Nephron progenitor cell (in vitro differentiated cells): ENCODE measurements around the gene NXPE3.

Source experiments
- DNase-seq: peaks from one replicate; pipeline ENCODE4 v3.0.0; 2021
- H3K27ac Mint-ChIP-seq: 2 replicates; pipeline ENCODE4 v1.8.0; 2021; ENCODE audit warnings: mild to moderate bottlenecking, moderate library complexity, mixed read lengths
- H3K27me3 Mint-ChIP-seq: 2 replicates; pipeline ENCODE4 v1.8.0; 2021; ENCODE audit warnings: mild to moderate bottlenecking, low read depth, mixed read lengths; ENCODE audit not compliant: poor library complexity
- H3K36me3 Mint-ChIP-seq: 2 replicates; pipeline ENCODE4 v1.8.0; 2021; ENCODE audit warnings: low read depth, mixed read lengths
- H3K4me1 Mint-ChIP-seq: 2 replicates; pipeline ENCODE4 v1.8.0; 2021; ENCODE audit warnings: mixed read lengths
- H3K4me3 Mint-ChIP-seq: 2 replicates; pipeline ENCODE4 v1.8.0; 2021; ENCODE audit warnings: mild to moderate bottlenecking, moderate library complexity, mixed read lengths
- H3K9me3 Mint-ChIP-seq: 2 replicates; pipeline ENCODE4 v1.8.0; 2021; ENCODE audit warnings: mild to moderate bottlenecking, moderate library complexity, mixed read lengths
- CTCF ChIP-seq: fragments of 200-600 bp; sonication (generic); IDR thresholded peaks from 2 replicates; pipeline ENCODE4 v1.5.0; 2021; ENCODE audit warnings: antibody characterized with exemption

Gene NXPE3

GRCh38 chr3:101836160-101836559 is 57.1 kb downstream of the NXPE3 start:
- Mint-ChIP-seq H3K9me3 (no peaks in the 10 kb centered on the region), H3K4me1 (no peaks in the 10 kb centered on the region), H3K36me3 (no peaks in the 10 kb centered on the region), H3K27me3 (no peaks in the 10 kb centered on the region), H3K27ac (no peak overlapping the region), H3K4me3 (no peak overlapping the region)
- DNase-seq: no peak
- TF ChIP-seq CTCF: no peak

GRCh38 chr3:101836652-101837598 is 57.9 kb downstream of the NXPE3 start:
- peaks cover 2% of the 10 kb centered on the region for H3K4me1 Mint-ChIP-seq
- H3K27ac Mint-ChIP-seq: no peak overlapping the region
- peaks cover 1% of the 10 kb centered on the region for H3K27me3 Mint-ChIP-seq
- H3K4me3 Mint-ChIP-seq: no peak overlapping the region
- no peak for DNase-seq
- no peak for TF ChIP-seq CTCF
- H3K9me3 Mint-ChIP-seq: no peaks in the 10 kb centered on the region
- H3K36me3 Mint-ChIP-seq: no peaks in the 10 kb centered on the region

GRCh38 chr3:101838691-101839090 is 59.7 kb downstream of the NXPE3 start:
- no peak for DNase-seq
- H3K27ac Mint-ChIP-seq: no peak overlapping the region
- TF ChIP-seq CTCF: no peak
- H3K9me3 Mint-ChIP-seq: no peaks in the 10 kb centered on the region
- peaks cover 4% of the 10 kb centered on the region for H3K27me3 Mint-ChIP-seq
- no peak overlapping the region for H3K4me3 Mint-ChIP-seq
- H3K4me1 Mint-ChIP-seq: peaks cover 4% of the 10 kb centered on the region
- H3K36me3 Mint-ChIP-seq: peaks cover 3% of the 10 kb centered on the region

DNA sequence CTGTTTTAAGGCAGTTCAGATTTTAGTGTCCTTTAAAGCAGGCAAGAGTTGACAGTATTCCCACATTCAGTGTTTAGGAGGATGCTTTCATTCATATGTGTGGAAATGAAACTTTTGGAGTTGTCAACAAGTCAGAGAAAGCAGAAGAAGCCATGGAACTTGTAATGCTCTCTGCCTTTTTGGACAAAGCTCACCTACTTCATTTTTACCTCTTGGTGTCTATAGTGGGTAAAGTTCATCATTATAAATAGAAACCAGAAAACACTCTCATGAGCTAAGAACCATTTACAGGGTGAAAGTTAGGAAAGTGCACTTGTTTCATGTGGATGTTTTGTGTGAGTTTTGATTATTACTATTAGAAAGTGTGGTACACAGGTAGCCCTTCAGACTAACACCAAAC is 61.1 kb downstream of the NXPE3 start:
- H3K36me3 Mint-ChIP-seq: peaks cover 3% of the 10 kb centered on the region
- H3K4me1 Mint-ChIP-seq: peaks cover 4% of the 10 kb centered on the region
- no peak overlapping the region for H3K4me3 Mint-ChIP-seq
- peaks cover 4% of the 10 kb centered on the region for H3K27me3 Mint-ChIP-seq
- no peak overlapping the region for H3K27ac Mint-ChIP-seq
- no peaks in the 10 kb centered on the region for H3K9me3 Mint-ChIP-seq
- DNase-seq: no peak
- TF ChIP-seq CTCF: no peak

DNA sequence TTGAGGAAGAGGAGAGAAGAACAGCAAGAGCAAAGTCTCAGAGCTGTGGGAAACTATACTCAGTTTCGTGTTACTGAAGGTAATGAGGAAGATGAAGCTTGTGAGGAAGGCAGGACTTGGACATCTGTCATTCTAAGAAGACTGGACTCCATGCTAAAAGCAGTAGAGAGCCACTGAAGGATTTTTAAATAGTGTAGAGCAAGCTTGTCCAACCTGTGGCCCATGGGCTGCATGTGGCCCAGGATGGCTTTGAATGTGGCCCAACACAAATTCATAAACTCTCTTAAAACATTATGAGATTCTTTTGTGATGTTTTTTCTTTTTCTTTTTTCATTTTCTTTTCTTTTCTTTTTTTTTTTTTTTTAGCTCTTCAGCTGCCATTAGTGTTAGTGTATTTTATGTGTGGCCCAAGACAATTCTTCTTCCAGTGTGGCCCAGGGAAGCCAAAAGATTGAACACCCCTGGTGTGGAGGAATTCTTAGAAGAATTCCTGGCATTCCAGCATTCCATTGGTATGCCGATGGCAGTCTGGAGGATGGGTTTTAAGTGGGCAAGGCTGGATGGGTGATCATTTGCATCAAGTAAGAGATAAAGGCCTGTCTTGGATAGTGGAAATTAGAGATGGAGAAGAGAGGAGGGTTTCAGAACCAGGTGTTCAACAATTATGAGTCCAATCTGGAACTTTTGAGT is 63.4 kb downstream of the NXPE3 start:
- H3K27me3 Mint-ChIP-seq: peaks cover 4% of the 10 kb centered on the region
- no peak for DNase-seq
- no peak overlapping the region for H3K4me3 Mint-ChIP-seq
- peaks cover 3% of the 10 kb centered on the region for H3K36me3 Mint-ChIP-seq
- TF ChIP-seq CTCF: no peak
- H3K9me3 Mint-ChIP-seq: no peaks in the 10 kb centered on the region
- H3K27ac Mint-ChIP-seq: no peak overlapping the region
- H3K4me1 Mint-ChIP-seq: peaks cover 4% of the 10 kb centered on the region
